HepG2 (cell line): ENCODE data around the gene MYL12B.

Experiments
- CBX5 ChIP-seq: sonication (generic); formaldehyde crosslinking; IDR thresholded peaks from 2 replicates; pipeline ENCODE4 v1.4.0; 2020; ENCODE audit warnings: missing genetic modification reagents, borderline replicate concordance
- CHD2 ChIP-seq: IDR thresholded peaks from 2 replicates; pipeline ENCODE4 v1.6.1; 2011; ENCODE audit warnings: low read depth, low read length, improper control_type of control experiment
- ETV6 ChIP-seq: sonication (generic); formaldehyde crosslinking; conservative IDR thresholded peaks from 2 replicates; pipeline ENCODE4 v1.4.0; 2020; ENCODE audit warnings: missing genetic modification reagents
- SRSF1 ChIP-seq: fragments of 200-400 bp; formaldehyde crosslinking; optimal IDR thresholded peaks from 2 replicates; pipeline ENCODE3; 2017; ENCODE audit warnings: mild to moderate bottlenecking, low read depth, low read length, moderate library complexity
- TCF12 ChIP-seq, 2 experiments: fragments of 450-650 bp in 1 of 2; sonication (generic) in 1 of 2; formaldehyde crosslinking in 1 of 2; IDR thresholded peaks; 2 replicates each; pipeline versions ENCODE4 v1.6.1 to v1.8.0; 2017 to 2022; ENCODE audit warnings: antibody characterized with exemption in 1 of 2, mild to moderate bottlenecking in 1 of 2, missing genetic modification reagents in 1 of 2, moderate library complexity in 1 of 2
- TF ChIP-seq, protein P1 (sequence below): sonication (generic); formaldehyde crosslinking; IDR thresholded peaks from 2 replicates; pipeline ENCODE4 v1.5.0; 2020; ENCODE audit warnings: missing genetic modification reagents

DNA sequence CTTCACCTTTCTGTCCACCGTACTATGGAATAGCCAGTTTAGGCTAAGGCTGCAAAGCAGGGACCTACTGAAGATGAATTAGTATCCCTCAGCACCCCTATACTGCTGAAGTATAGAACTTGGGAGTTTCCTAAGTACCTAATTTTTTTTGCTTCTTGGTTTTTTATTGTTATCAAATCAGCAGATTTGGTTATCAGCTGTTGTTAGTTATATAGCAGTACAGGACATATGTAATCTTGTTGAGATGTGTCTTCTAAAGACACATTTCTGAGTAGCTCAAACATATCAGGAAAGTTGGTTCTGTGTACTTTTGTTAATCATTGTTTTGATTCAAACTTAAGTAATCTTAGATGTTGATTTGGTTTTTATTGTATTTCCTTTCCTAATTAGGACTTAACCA lies 9.1 kb upstream of the MYL12B start:
- TF ChIP-seq CBX5 (CRISPR knock-in tag) (no peak), SRSF1 (no peak), ETV6 (CRISPR knock-in tag) (no peak), CHD2 (no peak), TCF12 (IDR thresholded peaks at IDR 0.05) (no peak), TCF12 (CRISPR knock-in tag; IDR thresholded peaks at IDR 0.05) (no peak)
- TF ChIP-seq, protein P1, sequence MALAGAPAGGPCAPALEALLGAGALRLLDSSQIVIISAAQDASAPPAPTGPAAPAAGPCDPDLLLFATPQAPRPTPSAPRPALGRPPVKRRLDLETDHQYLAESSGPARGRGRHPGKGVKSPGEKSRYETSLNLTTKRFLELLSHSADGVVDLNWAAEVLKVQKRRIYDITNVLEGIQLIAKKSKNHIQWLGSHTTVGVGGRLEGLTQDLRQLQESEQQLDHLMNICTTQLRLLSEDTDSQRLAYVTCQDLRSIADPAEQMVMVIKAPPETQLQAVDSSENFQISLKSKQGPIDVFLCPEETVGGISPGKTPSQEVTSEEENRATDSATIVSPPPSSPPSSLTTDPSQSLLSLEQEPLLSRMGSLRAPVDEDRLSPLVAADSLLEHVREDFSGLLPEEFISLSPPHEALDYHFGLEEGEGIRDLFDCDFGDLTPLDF = no peak
